ENCODE data around the gene DTNA.

DNA sequence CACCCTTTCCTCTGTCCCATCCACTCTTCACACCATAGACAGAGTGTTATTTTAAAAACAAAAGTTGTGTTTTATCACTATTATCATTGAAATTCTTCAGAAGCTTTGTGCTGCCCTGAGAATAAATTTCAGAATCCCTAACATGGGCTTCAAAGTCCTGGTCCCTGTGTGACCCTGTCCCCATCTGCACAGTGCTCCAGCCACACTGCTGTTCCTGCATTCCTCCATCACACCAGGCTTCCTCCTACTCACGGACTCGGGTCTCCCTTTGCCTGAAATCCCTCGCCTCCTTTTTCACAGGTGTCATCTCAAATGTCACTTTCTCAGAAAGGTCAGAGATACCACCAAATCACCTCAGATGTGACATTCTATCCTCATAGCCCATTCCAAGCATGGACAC lies 8.2 kb upstream of the DTNA start:
- TF ChIP-seq YY1 (IDR thresholded peaks at IDR 0.05; ENCODE audit: insufficient read depth, insufficient read length) (no peak), ZNF274 (IDR thresholded peaks at IDR 0.05; ENCODE audit: low read depth, low read length) (no peak)
